ENCODE results near the gene BARD1.
"Not testable (repeated sequence)": the region's sequence is repeated elsewhere in the genome, so short reads cannot be mapped to it uniquely, and the experiment has no call there.

Gene BARD1

GRCh38 chr2:214713080-214713830 lies 96.2 kb downstream of the BARD1 start:
- Mint-ChIP-seq H3K27ac (no peak overlapping the region), H3K9me3 (peaks cover 4% of the 10 kb centered on the region), H3K4me3 (no peak overlapping the region), H3K27me3 (ENCODE audit: low read depth) (no peaks in the 10 kb centered on the region), H3K4me1 (no peaks in the 10 kb centered on the region), H3K36me3 (ENCODE audit: low read depth) (peaks cover 17% of the 10 kb centered on the region)
- TF ChIP-seq, protein P1, sequence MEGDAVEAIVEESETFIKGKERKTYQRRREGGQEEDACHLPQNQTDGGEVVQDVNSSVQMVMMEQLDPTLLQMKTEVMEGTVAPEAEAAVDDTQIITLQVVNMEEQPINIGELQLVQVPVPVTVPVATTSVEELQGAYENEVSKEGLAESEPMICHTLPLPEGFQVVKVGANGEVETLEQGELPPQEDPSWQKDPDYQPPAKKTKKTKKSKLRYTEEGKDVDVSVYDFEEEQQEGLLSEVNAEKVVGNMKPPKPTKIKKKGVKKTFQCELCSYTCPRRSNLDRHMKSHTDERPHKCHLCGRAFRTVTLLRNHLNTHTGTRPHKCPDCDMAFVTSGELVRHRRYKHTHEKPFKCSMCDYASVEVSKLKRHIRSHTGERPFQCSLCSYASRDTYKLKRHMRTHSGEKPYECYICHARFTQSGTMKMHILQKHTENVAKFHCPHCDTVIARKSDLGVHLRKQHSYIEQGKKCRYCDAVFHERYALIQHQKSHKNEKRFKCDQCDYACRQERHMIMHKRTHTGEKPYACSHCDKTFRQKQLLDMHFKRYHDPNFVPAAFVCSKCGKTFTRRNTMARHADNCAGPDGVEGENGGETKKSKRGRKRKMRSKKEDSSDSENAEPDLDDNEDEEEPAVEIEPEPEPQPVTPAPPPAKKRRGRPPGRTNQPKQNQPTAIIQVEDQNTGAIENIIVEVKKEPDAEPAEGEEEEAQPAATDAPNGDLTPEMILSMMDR (IDR thresholded peaks at IDR 0.05; ENCODE audit: unreplicated experiment in 3 of 3), result no peak

- Mint-ChIP-seq H3K4me1 (no peaks in the 10 kb centered on the region), H3K4me3 (no peak overlapping the region), H3K9me3 (no peaks in the 10 kb centered on the region), H3K36me3 (ENCODE audit: low read depth) (no peaks in the 10 kb centered on the region), H3K27me3 (ENCODE audit: low read depth) (no peaks in the 10 kb centered on the region), H3K27ac (no peak overlapping the region)
- TF ChIP-seq, protein P1 (IDR thresholded peaks at IDR 0.05; ENCODE audit: unreplicated experiment in 3 of 3), result no peak
Observed at GRCh38 chr2:214710729-214711128, 98.8 kb downstream of the BARD1 start.

GRCh38 chr2:214706986-214707385 lies 102.5 kb downstream of the BARD1 start:
- TF ChIP-seq, protein P1 (IDR thresholded peaks at IDR 0.05; ENCODE audit: unreplicated experiment in 3 of 3), result no peak
- Mint-ChIP-seq H3K4me3 (no peak overlapping the region), H3K27ac (no peak overlapping the region), H3K4me1 (no peaks in the 10 kb centered on the region), H3K9me3 (peaks cover 8% of the 10 kb centered on the region), H3K36me3 (ENCODE audit: low read depth) (no peaks in the 10 kb centered on the region), H3K27me3 (ENCODE audit: low read depth) (no peaks in the 10 kb centered on the region)

DNA sequence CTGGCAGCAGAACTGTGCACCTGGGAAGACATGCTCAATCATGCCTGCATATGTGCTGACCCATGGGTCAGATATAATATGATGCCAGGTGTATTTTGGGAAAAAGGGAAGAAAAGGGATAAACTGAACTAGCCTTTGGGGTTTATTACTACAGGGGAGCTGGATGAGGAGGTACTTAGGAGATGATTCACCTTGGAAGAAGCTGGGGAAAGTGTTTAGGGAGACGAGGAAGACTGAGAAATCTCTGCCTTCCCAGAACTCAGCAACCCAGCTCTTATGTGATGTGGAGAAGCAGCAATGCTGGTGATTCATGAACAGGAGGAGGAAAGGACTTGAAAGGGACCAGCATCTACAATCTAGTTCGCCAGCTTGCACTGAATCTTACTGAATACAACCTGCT lies 110.2 kb downstream of the BARD1 start:
- Mint-ChIP-seq H3K27me3 (ENCODE audit: low read depth) (no peaks in the 10 kb centered on the region), H3K27ac (no peak overlapping the region), H3K9me3 (peaks cover 18% of the 10 kb centered on the region), H3K4me1 (no peaks in the 10 kb centered on the region), H3K4me3 (no peak overlapping the region), H3K36me3 (ENCODE audit: low read depth) (no peaks in the 10 kb centered on the region)
- TF ChIP-seq, protein P1 (IDR thresholded peaks at IDR 0.05; ENCODE audit: unreplicated experiment in 3 of 3), result no peak

- Mint-ChIP-seq H3K9me3 (peaks cover 12% of the 10 kb centered on the region), H3K27ac (no peak overlapping the region), H3K4me3 (no peak overlapping the region), H3K27me3 (ENCODE audit: low read depth) (no peaks in the 10 kb centered on the region), H3K36me3 (ENCODE audit: low read depth) (no peaks in the 10 kb centered on the region), H3K4me1 (no peaks in the 10 kb centered on the region)
- TF ChIP-seq, protein P1 (IDR thresholded peaks at IDR 0.05; ENCODE audit: unreplicated experiment in 3 of 3), result no peak
Observed at GRCh38 chr2:214696681-214697080, 112.8 kb downstream of the BARD1 start.

GRCh38 chr2:214695789-214696188 lies 113.7 kb downstream of the BARD1 start:
- H3K4me1 Mint-ChIP-seq, result no peaks in the 10 kb centered on the region
- no peak overlapping the region for H3K27ac Mint-ChIP-seq
- H3K9me3 Mint-ChIP-seq, result peaks cover 5% of the 10 kb centered on the region
- H3K27me3 Mint-ChIP-seq (ENCODE audit: low read depth), result no peaks in the 10 kb centered on the region
- H3K36me3 Mint-ChIP-seq (ENCODE audit: low read depth), result no peaks in the 10 kb centered on the region
- TF ChIP-seq, protein P1 (IDR thresholded peaks at IDR 0.05; ENCODE audit: unreplicated experiment in 3 of 3), result no peak
- H3K4me3 Mint-ChIP-seq, result no peak overlapping the region

GRCh38 chr2:214683557-214683956 lies 125.9 kb downstream of the BARD1 start:
- not testable (repeated sequence) for H3K9me3 Mint-ChIP-seq

More at GRCh38 chr2:214683557-214683956, 125.9 kb downstream of the BARD1 start:
- H3K36me3 Mint-ChIP-seq (ENCODE audit: low read depth); H3K4me1 Mint-ChIP-seq; H3K27me3 Mint-ChIP-seq (ENCODE audit: low read depth): not testable (repeated sequence)
- Mint-ChIP-seq H3K27ac (peak overlapping the region; percentile 17 to 76 (median 73)), H3K4me3 (peak overlapping the region; percentile 84 to 88 (median 87))
